HepG2 (cell line): Measurements from ENCODE around the gene PPP4R4. TPM values are rescaled to one million over a fixed set of nuclear protein-coding genes. Genes with fewer than 3 reads are reported as not detected.

Source experiments
- ATAC-seq: fragments of 200-7000 bp; cut with Tn5 transposase; 3 replicates; pipeline ENCODE4 v1.9.1; 2020; ENCODE audit warnings: mild to moderate bottlenecking, moderate library complexity
- BruUV-seq: library from RNA; stranded (reverse); fragments of 400-500 nt; replicated peaks from 2 replicates; lab custom pipeline; 2021; lab: Mats Ljungman, UMichigan
- CTCF ChIA-PET: fragments of 300-600 bp; formaldehyde crosslinking; extraction: SDS; loops from one replicate; lab custom pipeline; 2021; ENCODE audit warnings: low total read pairs, inconsistent platforms, low intra/inter-chr PET ratio; lab: Yijun Ruan, JAX
- POLR2A ChIA-PET: fragments of 350-600 bp; sonication (Branson Sonifier 250); formaldehyde crosslinking; loops from one replicate; lab custom pipeline; 2020; ENCODE audit warnings: antibody characterized with exemption, inconsistent platforms; lab: Yijun Ruan, JAX
- DNase-seq: peaks from one replicate; pipeline ENCODE4 v3.0.0-alpha.2; 2015; ENCODE audit warnings: low spot score
- FAIRE-seq: peaks from 3 replicates; lab custom pipeline; 2011; peaks lifted over from hg19 to GRCh38; lab: Jason Lieb, UNC
- H2AFZ ChIP-seq: one replicate; pipeline ENCODE4 v1.6.1; 2011; ENCODE audit warnings: low read length, inconsistent platforms
- H3K27ac ChIP-seq: fragments of 300-600 bp; 3 replicates; pipeline ENCODE4 v1.8.0; 2011; ENCODE audit warnings: mixed run types, mild to moderate bottlenecking, mixed read lengths, low read length, inconsistent platforms; ENCODE audit not compliant: insufficient read depth; ENCODE audit errors: extremely low read length
- H3K27me3 ChIP-seq, 2 experiments: fragments of 200-600 bp in 1 of 2; 2 replicates in 1 of 2; 3 replicates in 1 of 2; pipeline versions ENCODE4 v1.6.0 to v1.8.0; 2011; ENCODE audit warnings: low read length in 2 of 2, mild to moderate bottlenecking in 2 of 2, moderate library complexity in 2 of 2, inconsistent platforms in 1 of 2; ENCODE audit not compliant: insufficient read depth in 2 of 2, control insufficient read depth in 1 of 2
- H3K36me3 ChIP-seq, 2 experiments: fragments of 200-600 bp in 1 of 2; replicated peaks in 1 of 2; 2 replicates in 1 of 2; 3 replicates in 1 of 2; pipeline versions ENCODE4 v1.5.1 to v1.8.0; 2011; ENCODE audit warnings: low read length in 2 of 2, inconsistent platforms in 1 of 2; ENCODE audit not compliant: insufficient read depth in 2 of 2, control insufficient read depth in 1 of 2
- H3K4me1 ChIP-seq: 2 replicates; pipeline ENCODE4 v1.5.1; 2012; ENCODE audit warnings: low read length, inconsistent platforms; ENCODE audit not compliant: insufficient read depth
- H3K4me2 ChIP-seq: 2 replicates; pipeline ENCODE4 v1.6.0; 2011; ENCODE audit warnings: low read depth, low read length, inconsistent platforms
- H3K4me3 ChIP-seq, 3 experiments: fragments of 200-600 bp in 1 of 3; sonication (generic), shearing (Covaris generic) in 1 of 3; replicated peaks in 1 of 3; 2 replicates each; pipeline ENCODE4 v1.5.1; 2011 to 2016; ENCODE audit warnings: low read length in 3 of 3, inconsistent platforms in 2 of 3, low read depth in 2 of 3, mild to moderate bottlenecking in 2 of 3, control low read depth in 1 of 3, mixed read lengths in 1 of 3; ENCODE audit not compliant: insufficient read depth in 1 of 3
- H3K79me2 ChIP-seq: one replicate; pipeline ENCODE4 v1.6.1; 2011; ENCODE audit warnings: low read length, inconsistent platforms; ENCODE audit not compliant: insufficient read depth
- H3K9ac ChIP-seq: 2 replicates; pipeline ENCODE4 v1.6.0; 2011; ENCODE audit warnings: mild to moderate bottlenecking, low read depth, low read length, inconsistent platforms; ENCODE audit not compliant: insufficient read depth
- H3K9me3 ChIP-seq: 2 replicates; pipeline ENCODE4 v1.5.1; 2012; ENCODE audit warnings: mild to moderate bottlenecking, low read length
- H4K20me1 ChIP-seq: 2 replicates; pipeline ENCODE4 v1.6.0; 2011; ENCODE audit warnings: inconsistent platforms, mild to moderate bottlenecking, low read length, moderate library complexity; ENCODE audit not compliant: insufficient read depth
- AGO2 ChIP-seq: fragments of 200-400 bp; formaldehyde crosslinking; optimal IDR thresholded peaks from 2 replicates; pipeline ENCODE3; 2017; ENCODE audit warnings: mild to moderate bottlenecking, low read depth, low read length, moderate library complexity
- FOXK2 ChIP-seq: fragments of 450-650 bp; IDR thresholded peaks from 2 replicates; pipeline ENCODE4 v1.6.1; 2016
- FOXM1 ChIP-seq: sonication (generic); formaldehyde crosslinking; IDR thresholded peaks from 2 replicates; pipeline ENCODE4 v1.5.0; 2020; ENCODE audit warnings: missing genetic modification reagents
- GABPB1 ChIP-seq: IDR thresholded peaks from 2 replicates; pipeline ENCODE4 v1.6.1; 2016; ENCODE audit warnings: mild to moderate bottlenecking, missing genetic modification reagents, moderate library complexity, missing compliant biosample characterization
- KDM1A ChIP-seq: IDR thresholded peaks from 2 replicates; pipeline ENCODE4 v1.6.1; 2016; ENCODE audit warnings: missing compliant biosample characterization
- MAF1 ChIP-seq: sonication (generic); formaldehyde crosslinking; IDR thresholded peaks from 2 replicates; pipeline ENCODE4 v1.5.0; 2020; ENCODE audit warnings: missing genetic modification reagents, borderline replicate concordance
- MAFF ChIP-seq: IDR thresholded peaks from 2 replicates; pipeline ENCODE4 v1.6.1; 2011; ENCODE audit warnings: low read depth, low read length, improper control_type of control experiment
- MAFK ChIP-seq, 2 experiments: IDR thresholded peaks in 1 of 2; conservative IDR thresholded peaks in 1 of 2; 2 replicates each; pipeline ENCODE4 v1.6.1; 2011; ENCODE audit warnings: improper control_type of control experiment in 2 of 2, low read length in 2 of 2
- MBD4 ChIP-seq: IDR thresholded peaks from 2 replicates; pipeline ENCODE4 v1.6.1; 2012; ENCODE audit warnings: low read length, inconsistent platforms, borderline replicate concordance
- MIER3 ChIP-seq: IDR thresholded peaks from 2 replicates; pipeline ENCODE4 v1.6.1; 2016; ENCODE audit warnings: missing compliant biosample characterization, borderline replicate concordance
- NCOA1 ChIP-seq: sonication (generic); formaldehyde crosslinking; IDR thresholded peaks from 2 replicates; pipeline ENCODE4 v1.9.0; 2021; ENCODE audit warnings: missing genetic modification reagents
- POLR2G ChIP-seq: fragments of 200-400 bp; formaldehyde crosslinking; IDR thresholded peaks from 2 replicates; pipeline ENCODE4 v1.6.1; 2018; ENCODE audit warnings: mild to moderate bottlenecking, low read depth, low read length, moderate library complexity
- SAP130 ChIP-seq: IDR thresholded peaks from 2 replicates; pipeline ENCODE4 v1.6.1; 2016; ENCODE audit warnings: low read depth
- SOX5 ChIP-seq: IDR thresholded peaks from 2 replicates; pipeline ENCODE4 v1.6.1; 2016; ENCODE audit warnings: borderline replicate concordance
- SP140L ChIP-seq: sonication (generic); formaldehyde crosslinking; IDR thresholded peaks from 2 replicates; pipeline ENCODE4 v1.4.0; 2020; ENCODE audit warnings: missing genetic modification reagents, borderline replicate concordance
- ZBTB2 ChIP-seq: sonication (generic); formaldehyde crosslinking; IDR thresholded peaks from 2 replicates; pipeline ENCODE4 v1.8.0; 2022; ENCODE audit warnings: low read depth, missing genetic modification reagents
- WGBS: methylation state at CpG from one replicate; pipeline ENCODE4 v1.1.6; 2017; ENCODE audit warnings: low lambda C conversion rate; 5-methylcytosine and 5-hydroxymethylcytosine counted together
- in situ Hi-C: cut with HindIII; loops from 2 replicates; pipeline ENCODE4 v1.10.0; 2017; ENCODE audit warnings: low pct_unique_long_range_greater_than_20kb; ENCODE audit not compliant: extremely low pct_ligation_motif_present
- intact Hi-C: fragments of 100-400 bp; cut with micrococcal nuclease; formaldehyde crosslinking; loops from one replicate; pipeline ENCODE4 v1.10.0; 2022; ENCODE audit not compliant: unreplicated experiment
- polyA plus RNA-seq, 8 experiments: library from polyadenylated mRNA; depleted of rRNA in 3 of 8; stranded (reverse) in 7 of 8; unstranded in 1 of 8; fragments of >200 nt; fragmentation: Illumina TruSeq in 4 of 8; extraction: Trizol in 4 of 8; gene quantifications; 2 replicates each; pipeline versions ENCODE4 v1.2.1 to v1.2.3, GENCODE V29; 2011 to 2016; ENCODE audit warnings: low read depth in 4 of 8, missing spikeins in 1 of 8, mixed read lengths in 1 of 8; ENCODE audit not compliant: insufficient read depth in 1 of 8
- total RNA-seq, 5 experiments: library from RNA; depleted of rRNA; stranded (reverse); fragments of >200 nt; fragmentation: Illumina TruSeq; extraction: Trizol; gene quantifications; 2 replicates each; pipeline ENCODE4 v1.2.3, GENCODE V29; 2016; ENCODE audit warnings: low read depth in 1 of 5
- TF ChIP-seq, protein P1 (sequence below): sonication (generic); formaldehyde crosslinking; IDR thresholded peaks from 2 replicates; pipeline ENCODE4 v1.5.0; 2020; ENCODE audit warnings: missing genetic modification reagents
- TF ChIP-seq, protein P2 (sequence below): sonication (generic); formaldehyde crosslinking; IDR thresholded peaks from 2 replicates; pipeline ENCODE4 v1.4.0; 2020; ENCODE audit warnings: mild to moderate bottlenecking, low read depth, missing genetic modification reagents
- TF ChIP-seq, protein P3 (sequence below): sonication (generic); formaldehyde crosslinking; IDR thresholded peaks from 2 replicates; pipeline ENCODE4 v1.4.0; 2020; ENCODE audit warnings: missing genetic modification reagents

Gene PPP4R4
- total and polyA plus RNA-seq, 2 of the 13 experiments (the other 11 are each of a cell fraction or from before 2014, with no cell fraction given) = 9.5 to 19.8 TPM

DNA sequence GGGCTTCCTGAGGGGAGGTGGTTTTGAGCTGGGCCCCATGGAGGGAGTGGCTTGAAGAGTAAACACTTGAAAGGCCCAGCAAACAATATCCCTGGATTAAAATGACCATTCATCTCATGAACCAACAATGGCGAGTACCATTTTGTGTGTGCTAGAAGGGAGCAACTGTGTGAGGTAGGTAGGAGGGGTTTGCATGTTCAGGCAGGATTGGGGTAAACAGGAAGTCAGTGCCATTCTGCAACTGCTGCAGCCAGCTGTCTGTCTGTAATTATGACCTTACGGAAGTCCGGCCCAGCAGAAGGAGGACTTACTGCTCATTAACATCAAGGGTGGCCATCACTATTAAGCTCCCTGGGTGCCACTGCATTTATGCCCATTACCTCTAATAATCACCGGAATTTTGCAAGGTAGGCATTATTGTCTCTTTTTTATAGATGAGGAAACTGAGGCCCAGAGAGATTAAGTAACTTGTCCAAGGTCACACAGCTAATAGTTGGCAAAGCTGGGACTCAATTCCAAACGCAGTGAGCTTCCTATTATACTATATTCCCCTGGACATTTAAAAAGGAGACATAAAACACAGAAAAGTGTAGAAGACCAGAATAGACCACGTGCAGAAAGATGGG lies 28.1 kb upstream of the PPP4R4 start (continued):
- TF ChIP-seq ZBTB2 (no peak), FOXK2 (no peak), KDM1A (no peak), AGO2 (no peak), SAP130 (CRISPR knock-in tag) (peak; percentile 10; the same call in 1 of the 2 replicates), POLR2G (no peak), NCOA1 (no peak), FOXM1 (CRISPR knock-in tag) (no peak), MIER3 (no peak), MAFF (peak; percentile 89), SOX5 (peak; percentile 12; the same call in 1 of the 2 replicates), MAFK (conservative IDR thresholded peaks at IDR 0.05 in 1 of 2, IDR thresholded peaks at IDR 0.05 in 1 of 2; ENCODE audit: low read length in 2 of 2) (peak; percentile 91), GABPB1 (0 out of 2 replicates have a peak, but pooled peaks have one; percentile 24), MAF1 (CRISPR knock-in tag) (no peak)
- TF ChIP-seq, all 625 proteins: peak for 6

GRCh38 chr14:94152676-94153075 lies 21.4 kb upstream of the PPP4R4 start:
- Histone ChIP-seq H3K27me3 (peaks cover 0 to 11% of the 10 kb centered on the region in 2 experiments; a peak in 2 of 5 replicates), H3K27ac (no peak overlapping the region), H3K4me3 (no peak overlapping the region), H4K20me1 (no peaks in the 10 kb centered on the region), H3K9ac (no peak overlapping the region), H3K9me3 (no peaks in the 10 kb centered on the region), H3K36me3 (no peaks in the 10 kb centered on the region), H3K4me2 (no peak overlapping the region), H3K4me1 (peaks cover 11% of the 10 kb centered on the region; the same call in 1 of the 2 replicates), H2AFZ (no peak overlapping the region), H3K79me2 (no peaks in the 10 kb centered on the region)
- ChIA-PET CTCF (no interaction called here), POLR2A (no interaction called here)
- FAIRE-seq (no peak), DNase-seq (no peak), ATAC-seq (no peak)
- 0% methylated on average over 1 of the region's 1 CpG for WGBS
- BruUV-seq = no TSS peak
- in situ Hi-C loops = no loop called here
- intact Hi-C loops = no loop called here
- TF ChIP-seq, protein P1, sequence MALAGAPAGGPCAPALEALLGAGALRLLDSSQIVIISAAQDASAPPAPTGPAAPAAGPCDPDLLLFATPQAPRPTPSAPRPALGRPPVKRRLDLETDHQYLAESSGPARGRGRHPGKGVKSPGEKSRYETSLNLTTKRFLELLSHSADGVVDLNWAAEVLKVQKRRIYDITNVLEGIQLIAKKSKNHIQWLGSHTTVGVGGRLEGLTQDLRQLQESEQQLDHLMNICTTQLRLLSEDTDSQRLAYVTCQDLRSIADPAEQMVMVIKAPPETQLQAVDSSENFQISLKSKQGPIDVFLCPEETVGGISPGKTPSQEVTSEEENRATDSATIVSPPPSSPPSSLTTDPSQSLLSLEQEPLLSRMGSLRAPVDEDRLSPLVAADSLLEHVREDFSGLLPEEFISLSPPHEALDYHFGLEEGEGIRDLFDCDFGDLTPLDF (CRISPR knock-in tag) = no peak
- TF ChIP-seq MBD4 (no peak), SP140L (CRISPR knock-in tag) (no peak)
- TF ChIP-seq, protein P2, sequence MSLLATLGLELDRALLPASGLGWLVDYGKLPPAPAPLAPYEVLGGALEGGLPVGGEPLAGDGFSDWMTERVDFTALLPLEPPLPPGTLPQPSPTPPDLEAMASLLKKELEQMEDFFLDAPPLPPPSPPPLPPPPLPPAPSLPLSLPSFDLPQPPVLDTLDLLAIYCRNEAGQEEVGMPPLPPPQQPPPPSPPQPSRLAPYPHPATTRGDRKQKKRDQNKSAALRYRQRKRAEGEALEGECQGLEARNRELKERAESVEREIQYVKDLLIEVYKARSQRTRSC (CRISPR knock-in tag) = no peak
- TF ChIP-seq, protein P3, sequence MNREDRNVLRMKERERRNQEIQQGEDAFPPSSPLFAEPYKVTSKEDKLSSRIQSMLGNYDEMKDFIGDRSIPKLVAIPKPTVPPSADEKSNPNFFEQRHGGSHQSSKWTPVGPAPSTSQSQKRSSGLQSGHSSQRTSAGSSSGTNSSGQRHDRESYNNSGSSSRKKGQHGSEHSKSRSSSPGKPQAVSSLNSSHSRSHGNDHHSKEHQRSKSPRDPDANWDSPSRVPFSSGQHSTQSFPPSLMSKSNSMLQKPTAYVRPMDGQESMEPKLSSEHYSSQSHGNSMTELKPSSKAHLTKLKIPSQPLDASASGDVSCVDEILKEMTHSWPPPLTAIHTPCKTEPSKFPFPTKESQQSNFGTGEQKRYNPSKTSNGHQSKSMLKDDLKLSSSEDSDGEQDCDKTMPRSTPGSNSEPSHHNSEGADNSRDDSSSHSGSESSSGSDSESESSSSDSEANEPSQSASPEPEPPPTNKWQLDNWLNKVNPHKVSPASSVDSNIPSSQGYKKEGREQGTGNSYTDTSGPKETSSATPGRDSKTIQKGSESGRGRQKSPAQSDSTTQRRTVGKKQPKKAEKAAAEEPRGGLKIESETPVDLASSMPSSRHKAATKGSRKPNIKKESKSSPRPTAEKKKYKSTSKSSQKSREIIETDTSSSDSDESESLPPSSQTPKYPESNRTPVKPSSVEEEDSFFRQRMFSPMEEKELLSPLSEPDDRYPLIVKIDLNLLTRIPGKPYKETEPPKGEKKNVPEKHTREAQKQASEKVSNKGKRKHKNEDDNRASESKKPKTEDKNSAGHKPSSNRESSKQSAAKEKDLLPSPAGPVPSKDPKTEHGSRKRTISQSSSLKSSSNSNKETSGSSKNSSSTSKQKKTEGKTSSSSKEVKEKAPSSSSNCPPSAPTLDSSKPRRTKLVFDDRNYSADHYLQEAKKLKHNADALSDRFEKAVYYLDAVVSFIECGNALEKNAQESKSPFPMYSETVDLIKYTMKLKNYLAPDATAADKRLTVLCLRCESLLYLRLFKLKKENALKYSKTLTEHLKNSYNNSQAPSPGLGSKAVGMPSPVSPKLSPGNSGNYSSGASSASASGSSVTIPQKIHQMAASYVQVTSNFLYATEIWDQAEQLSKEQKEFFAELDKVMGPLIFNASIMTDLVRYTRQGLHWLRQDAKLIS = no peak
